Activated CD4-positive, alpha-beta T cell treated with anti-CD3 and anti-CD28 coated beads, Interleukin-2, amount 50 U/mL, for 16 hours (primary cell): ENCODE data around the gene THRB.

Source experiments
- DNase-seq: peaks from one replicate; pipeline ENCODE4 v3.0.0-alpha.2; 2020

The THRB gene

GRCh38 chr3:24299246-24299805 is 195.3 kb downstream of the THRB start:
- DNase-seq, result no peak

GRCh38 chr3:24296441-24297205 is 198.0 kb downstream of the THRB start:
- DNase-seq, result no peak

- no peak for DNase-seq
Observed at GRCh38 chr3:24294150-24294549, 200.5 kb downstream of the THRB start.

- no peak for DNase-seq
Observed at GRCh38 chr3:24291646-24292045, 203.0 kb downstream of the THRB start.

GRCh38 chr3:24290596-24290995 is 204.1 kb downstream of the THRB start:
- no peak for DNase-seq

- DNase-seq, result no peak
Observed at GRCh38 chr3:24288496-24289236, 206.0 kb downstream of the THRB start.

GRCh38 chr3:24287755-24288450 is 206.7 kb downstream of the THRB start:
- DNase-seq, result no peak

GRCh38 chr3:24286405-24286804 is 208.2 kb downstream of the THRB start:
- no peak for DNase-seq

- DNase-seq, result no peak
Observed at GRCh38 chr3:24278543-24278942, 216.1 kb downstream of the THRB start.

- DNase-seq, result no peak
Observed at GRCh38 chr3:24273491-24273890, 221.2 kb downstream of the THRB start.

GRCh38 chr3:24272875-24273274 is 221.8 kb downstream of the THRB start:
- no peak for DNase-seq

GRCh38 chr3:24272408-24272807 is 222.2 kb downstream of the THRB start:
- DNase-seq, result no peak

GRCh38 chr3:24271228-24271627 is 223.4 kb downstream of the THRB start:
- DNase-seq, result no peak

GRCh38 chr3:24270744-24271143 is 223.9 kb downstream of the THRB start:
- DNase-seq, result no peak

- no peak for DNase-seq
Observed at GRCh38 chr3:24270204-24270691, 224.4 kb downstream of the THRB start.

- DNase-seq, result peak; percentile 35
Observed at GRCh38 chr3:24264748-24265158, 229.9 kb downstream of the THRB start.

GRCh38 chr3:24264011-24264410 is 230.6 kb downstream of the THRB start:
- DNase-seq, result no peak

- DNase-seq, result no peak
Observed at GRCh38 chr3:24263069-24263668, 231.5 kb downstream of the THRB start.

- DNase-seq, result no peak
Observed at GRCh38 chr3:24261521-24261920, 233.1 kb downstream of the THRB start.

- no peak for DNase-seq
Observed at GRCh38 chr3:24259901-24260512, 234.6 kb downstream of the THRB start.

GRCh38 chr3:24258727-24259600 is 235.7 kb downstream of the THRB start:
- no peak for DNase-seq
